ENCODE data around the gene RARB.
A peak's percentile ranks its signal among the peaks of the same experiment; 100 is the strongest.

Gene RARB

DNA sequence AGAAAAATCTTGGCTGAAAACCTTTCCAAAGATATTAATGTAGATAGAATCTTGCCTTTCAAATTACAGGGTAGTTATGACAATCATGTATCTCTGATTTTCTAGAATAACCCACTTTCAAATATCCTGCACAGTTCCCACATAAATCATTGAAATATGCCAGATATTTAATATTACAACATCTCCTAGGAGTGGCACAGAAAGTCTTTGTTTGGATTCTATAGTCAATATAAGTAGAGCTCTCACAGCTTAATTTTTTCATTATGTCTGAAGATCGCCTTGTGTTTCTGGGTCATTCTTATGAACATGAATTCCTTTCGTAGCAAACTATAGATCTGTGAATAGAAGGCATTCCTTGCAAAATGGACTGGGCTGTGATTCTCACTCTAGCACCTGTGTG, 5.0 kb downstream of the RARB start:
- TF ChIP-seq, protein P1, sequence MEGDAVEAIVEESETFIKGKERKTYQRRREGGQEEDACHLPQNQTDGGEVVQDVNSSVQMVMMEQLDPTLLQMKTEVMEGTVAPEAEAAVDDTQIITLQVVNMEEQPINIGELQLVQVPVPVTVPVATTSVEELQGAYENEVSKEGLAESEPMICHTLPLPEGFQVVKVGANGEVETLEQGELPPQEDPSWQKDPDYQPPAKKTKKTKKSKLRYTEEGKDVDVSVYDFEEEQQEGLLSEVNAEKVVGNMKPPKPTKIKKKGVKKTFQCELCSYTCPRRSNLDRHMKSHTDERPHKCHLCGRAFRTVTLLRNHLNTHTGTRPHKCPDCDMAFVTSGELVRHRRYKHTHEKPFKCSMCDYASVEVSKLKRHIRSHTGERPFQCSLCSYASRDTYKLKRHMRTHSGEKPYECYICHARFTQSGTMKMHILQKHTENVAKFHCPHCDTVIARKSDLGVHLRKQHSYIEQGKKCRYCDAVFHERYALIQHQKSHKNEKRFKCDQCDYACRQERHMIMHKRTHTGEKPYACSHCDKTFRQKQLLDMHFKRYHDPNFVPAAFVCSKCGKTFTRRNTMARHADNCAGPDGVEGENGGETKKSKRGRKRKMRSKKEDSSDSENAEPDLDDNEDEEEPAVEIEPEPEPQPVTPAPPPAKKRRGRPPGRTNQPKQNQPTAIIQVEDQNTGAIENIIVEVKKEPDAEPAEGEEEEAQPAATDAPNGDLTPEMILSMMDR (IDR thresholded peaks at IDR 0.05; ENCODE audit: insufficient read depth, low read depth, low read length, missing control alignments): no peak
- no peak overlapping the region for H3K4me3 ChIP-seq (ENCODE audit: low read depth, low read length)

DNA sequence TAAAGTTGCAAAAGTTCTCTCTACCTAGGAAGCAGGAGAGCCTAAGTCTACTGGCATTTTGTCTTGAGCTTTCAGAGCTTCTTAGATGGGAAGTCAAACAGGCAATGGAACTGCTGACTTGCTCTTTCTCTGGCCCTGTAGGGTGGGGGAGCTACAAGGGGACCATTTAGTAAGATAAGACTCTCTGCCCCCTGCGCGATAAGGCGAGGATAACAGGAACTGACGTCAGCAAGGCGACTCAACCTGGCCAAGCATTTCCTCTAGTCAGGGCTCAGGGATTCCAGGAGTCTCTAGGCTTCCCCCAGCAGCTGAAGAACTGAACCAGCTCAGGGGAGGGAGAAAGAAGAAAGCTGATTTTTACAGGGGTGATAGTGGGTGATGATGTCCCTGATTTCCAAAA, 5.8 kb downstream of the RARB start:
- TF ChIP-seq, protein P1 (IDR thresholded peaks at IDR 0.05; ENCODE audit: insufficient read depth, low read depth, low read length, missing control alignments): no peak
- DNase-seq (ENCODE audit: low read depth): no peak
- no peak overlapping the region for H3K4me3 ChIP-seq (ENCODE audit: low read depth, low read length)

More for the DNA sequence above, 5.0 kb downstream of the RARB start:
- no peak for DNase-seq (ENCODE audit: low read depth)

DNA sequence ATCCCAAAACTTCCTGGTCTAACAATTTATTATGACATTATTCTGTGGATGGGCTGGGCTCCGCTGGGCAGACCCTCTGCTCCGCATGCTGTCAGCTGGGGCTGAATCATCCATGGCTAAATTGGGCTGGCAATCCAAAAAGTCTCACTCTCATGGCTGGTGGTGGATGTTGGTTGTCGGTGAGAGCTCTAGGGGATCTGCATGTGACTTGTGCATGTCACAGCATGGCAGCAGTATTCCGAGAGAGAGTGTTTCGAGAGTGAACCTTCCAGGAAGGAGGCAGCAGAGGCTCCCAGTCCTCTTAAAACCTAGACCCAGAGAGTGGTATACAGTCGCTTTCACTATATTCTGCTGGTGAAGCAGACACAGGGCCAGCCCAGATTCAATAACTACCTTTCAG, 9.9 kb downstream of the RARB start:
- H3K4me3 ChIP-seq (ENCODE audit: low read depth, low read length): no peak overlapping the region
- no peak for DNase-seq (ENCODE audit: low read depth)
- TF ChIP-seq, protein P1 (IDR thresholded peaks at IDR 0.05; ENCODE audit: insufficient read depth, low read depth, low read length, missing control alignments): no peak

DNA sequence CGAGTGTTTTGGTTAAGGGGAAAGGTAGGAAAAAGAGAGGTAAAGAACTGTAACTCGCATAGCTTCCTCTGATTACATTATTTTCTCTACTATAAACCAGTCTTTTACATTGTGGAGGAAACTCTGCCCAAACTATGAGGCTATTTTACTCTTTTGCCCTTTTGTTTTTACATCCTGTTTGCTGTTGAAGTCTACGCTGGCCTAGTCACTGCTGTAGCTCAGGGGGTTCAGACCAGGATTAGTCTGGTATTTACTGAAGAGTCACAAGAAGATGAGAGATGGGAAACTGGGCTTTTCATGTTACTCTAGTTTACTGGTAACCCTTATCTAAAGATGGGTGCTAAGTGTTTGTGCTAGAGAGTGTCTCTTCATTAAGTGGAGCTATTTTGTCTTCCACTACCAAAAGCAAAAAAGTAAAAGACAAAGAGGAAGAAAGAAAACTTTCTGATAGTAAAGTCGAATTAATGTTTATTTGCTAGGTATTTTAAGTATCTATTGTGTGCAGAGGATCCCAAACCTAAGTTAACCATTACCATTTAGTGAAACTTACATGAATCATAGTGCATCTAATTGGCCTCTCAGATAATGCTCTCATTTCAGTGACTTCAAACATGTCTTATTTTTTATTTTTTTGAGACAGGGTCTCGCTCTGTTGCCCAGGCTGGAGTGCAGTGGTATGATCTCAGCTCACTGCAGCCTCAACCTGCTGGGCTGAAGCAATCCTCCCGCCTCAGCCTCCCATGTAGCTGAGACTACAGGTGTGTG, 10.9 kb downstream of the RARB start:
- TF ChIP-seq, protein P1 (IDR thresholded peaks at IDR 0.05; ENCODE audit: insufficient read depth, low read depth, low read length, missing control alignments): no peak
- no peak overlapping the region for H3K4me3 ChIP-seq (ENCODE audit: low read depth, low read length)
- no peak for DNase-seq (ENCODE audit: low read depth)

DNA sequence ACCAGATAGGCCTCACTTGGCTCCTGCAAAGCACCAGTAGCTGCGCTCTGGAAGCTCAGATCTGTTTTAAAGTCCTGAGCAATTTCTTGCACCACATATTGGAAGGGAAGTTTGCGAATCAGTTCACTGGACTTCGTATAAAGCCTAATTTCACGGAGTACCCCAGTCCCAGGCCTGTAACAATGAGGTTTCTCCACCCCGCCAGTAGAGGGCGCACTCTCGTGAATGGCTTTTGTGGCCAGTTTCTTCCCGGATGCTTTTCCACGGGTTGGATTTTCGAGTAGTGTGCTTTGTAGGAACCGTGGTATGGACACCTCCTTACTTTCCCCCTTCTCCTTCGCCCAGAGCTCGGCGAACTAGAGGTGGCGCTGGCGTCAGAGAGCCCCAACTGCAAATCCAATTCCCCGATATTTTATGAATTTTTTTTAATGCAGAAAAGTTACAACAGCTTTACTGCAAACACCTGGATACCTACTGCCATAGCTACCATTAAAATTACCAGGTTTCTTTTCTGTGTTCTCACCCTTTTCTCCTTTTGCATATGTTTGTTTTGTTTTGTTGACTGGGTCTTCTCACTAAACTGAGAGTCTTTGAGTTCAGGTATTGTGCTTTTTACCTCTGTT, 13.3 kb downstream of the RARB start:
- TF ChIP-seq, protein P1 (IDR thresholded peaks at IDR 0.05; ENCODE audit: insufficient read depth, low read depth, low read length, missing control alignments): peak; percentile 76
- DNase-seq (ENCODE audit: low read depth): peak; percentile 12
- H3K4me3 ChIP-seq (ENCODE audit: low read depth, low read length): no peak overlapping the region

DNA sequence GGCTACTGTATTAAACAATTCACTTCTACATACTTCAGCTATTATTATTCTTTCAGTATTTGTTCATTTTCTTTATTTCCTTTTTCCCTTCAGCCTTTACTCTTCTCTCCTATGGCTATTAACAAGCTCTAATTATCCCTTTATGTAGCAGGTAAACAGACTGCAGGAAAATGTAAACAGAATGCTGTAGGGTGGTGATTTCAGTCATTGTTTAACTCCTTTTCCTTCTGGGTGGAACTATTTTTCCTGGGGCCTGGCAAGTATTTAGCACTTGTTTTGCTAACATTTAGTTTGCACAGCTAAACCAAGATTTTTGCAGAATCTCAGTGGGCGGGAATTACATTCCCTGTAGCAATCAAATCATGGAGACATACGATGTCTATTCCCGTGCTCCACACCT, 14.4 kb downstream of the RARB start:
- DNase-seq (ENCODE audit: low read depth): no peak
- TF ChIP-seq, protein P1 (IDR thresholded peaks at IDR 0.05; ENCODE audit: insufficient read depth, low read depth, low read length, missing control alignments): no peak
- H3K4me3 ChIP-seq (ENCODE audit: low read depth, low read length): no peak overlapping the region
